ENCODE data around the gene STARD10. TPM values are rescaled to one million over a fixed set of nuclear protein-coding genes. Genes with fewer than 3 reads are reported as not detected.

The STARD10 gene
- total and polyA plus RNA-seq, 11 donors: 35.2 to 237 (median 55.2) TPM

DNA sequence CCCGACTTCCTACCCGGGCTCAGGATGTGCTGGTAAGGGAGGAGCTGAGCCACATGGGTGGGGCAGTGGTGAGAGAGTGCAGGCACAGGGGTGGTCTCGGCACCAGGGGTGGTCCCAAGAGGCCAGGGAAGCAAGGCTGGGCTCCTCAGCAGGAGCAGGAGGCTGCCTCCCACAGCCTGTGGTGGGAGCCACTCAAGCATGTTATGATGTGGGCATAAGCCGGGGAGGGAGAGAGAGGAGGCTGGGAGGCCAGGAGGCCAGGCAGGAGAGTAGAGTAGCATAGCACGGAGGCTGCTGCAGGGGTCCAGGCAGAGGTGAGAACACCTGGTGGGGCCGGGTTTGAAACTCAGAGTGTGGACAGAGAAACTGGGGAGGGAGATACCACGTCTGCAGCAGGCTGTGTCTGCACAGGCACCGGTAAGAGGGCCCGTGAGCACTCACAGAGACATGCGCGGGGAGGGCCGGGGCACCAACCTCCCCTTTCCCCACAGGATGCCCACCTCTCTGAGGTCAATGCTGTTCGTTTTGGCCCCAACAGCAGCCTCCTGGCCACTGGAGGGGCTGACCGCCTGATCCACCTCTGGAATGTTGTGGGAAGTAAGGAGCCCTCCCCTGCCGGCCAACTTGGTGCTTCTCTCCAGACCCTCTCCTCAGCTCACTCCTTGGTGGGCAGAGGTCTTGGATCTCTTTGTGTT lies 31.1 kb upstream of the STARD10 start:
- peaks cover 0 to 76% (median 8%) of the 10 kb centered on the region in 9 donors for H3K36me3 ChIP-seq
- peaks cover 5 to 47% (median 15%) of the 10 kb centered on the region in 12 donors for H3K4me1 ChIP-seq
- peak in 2 of 5 donors; percentile 18 to 55 for DNase-seq
- no peaks in the 10 kb centered on the region for H3K9me3 ChIP-seq
- intact Hi-C loops (cut with DNase I): loop anchor here in 1 of 10 donors (5.0 kb wide), 1 partner anchor 417 kb away; no protein-coding TSS in a partner anchor
- no peak for TF ChIP-seq POLR2A (IDR thresholded peaks at IDR 0.05)
- no peak for TF ChIP-seq CTCF (IDR thresholded peaks at IDR 0.05)
- H3K4me3 ChIP-seq: no peak overlapping the region
- H3K27me3 ChIP-seq: no peaks in the 10 kb centered on the region
- H3K27ac ChIP-seq: no peak overlapping the region
- WGBS, 4 donors: 77 to 82% (median 79%) methylated on average over 15 of the region's 15 CpGs
- ATAC-seq: no peak

DNA sequence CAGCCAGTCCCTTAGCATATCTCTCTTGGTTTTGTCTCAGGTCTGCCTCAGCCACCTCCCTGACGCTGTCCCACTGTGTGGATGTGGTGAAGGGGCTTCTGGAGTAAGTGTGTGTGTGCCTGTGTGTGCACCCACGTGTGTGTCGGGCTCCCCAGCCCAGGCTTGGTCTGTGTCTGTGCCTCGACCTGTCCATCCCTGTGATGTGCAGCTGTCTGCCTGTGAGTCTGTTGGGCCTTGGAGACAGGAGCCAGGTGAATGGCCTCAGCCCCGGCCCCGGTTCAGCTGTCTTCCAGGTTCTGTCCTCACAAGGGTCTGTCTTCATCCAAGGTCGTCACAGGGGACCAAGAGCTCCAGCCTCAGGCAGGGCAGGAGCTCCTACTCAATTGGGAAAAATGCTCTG lies 30.2 kb upstream of the STARD10 start:
- intact Hi-C loops (cut with DNase I): no loop called here
- WGBS, 4 donors: 80 to 85% (median 83%) methylated on average over 7 of the region's 7 CpGs
- TF ChIP-seq CTCF (IDR thresholded peaks at IDR 0.05): no peak
- ATAC-seq: no peak
- Histone ChIP-seq H3K36me3 (peaks cover 0 to 74% (median 8%) of the 10 kb centered on the region in 9 donors), H3K4me1 (peaks cover 5 to 40% (median 15%) of the 10 kb centered on the region in 12 donors), H3K9me3 (no peaks in the 10 kb centered on the region), H3K27ac (no peak overlapping the region), H3K27me3 (no peaks in the 10 kb centered on the region), H3K4me3 (no peak overlapping the region)
- peak in 1 of 5 donors; percentile 44 for DNase-seq

DNA sequence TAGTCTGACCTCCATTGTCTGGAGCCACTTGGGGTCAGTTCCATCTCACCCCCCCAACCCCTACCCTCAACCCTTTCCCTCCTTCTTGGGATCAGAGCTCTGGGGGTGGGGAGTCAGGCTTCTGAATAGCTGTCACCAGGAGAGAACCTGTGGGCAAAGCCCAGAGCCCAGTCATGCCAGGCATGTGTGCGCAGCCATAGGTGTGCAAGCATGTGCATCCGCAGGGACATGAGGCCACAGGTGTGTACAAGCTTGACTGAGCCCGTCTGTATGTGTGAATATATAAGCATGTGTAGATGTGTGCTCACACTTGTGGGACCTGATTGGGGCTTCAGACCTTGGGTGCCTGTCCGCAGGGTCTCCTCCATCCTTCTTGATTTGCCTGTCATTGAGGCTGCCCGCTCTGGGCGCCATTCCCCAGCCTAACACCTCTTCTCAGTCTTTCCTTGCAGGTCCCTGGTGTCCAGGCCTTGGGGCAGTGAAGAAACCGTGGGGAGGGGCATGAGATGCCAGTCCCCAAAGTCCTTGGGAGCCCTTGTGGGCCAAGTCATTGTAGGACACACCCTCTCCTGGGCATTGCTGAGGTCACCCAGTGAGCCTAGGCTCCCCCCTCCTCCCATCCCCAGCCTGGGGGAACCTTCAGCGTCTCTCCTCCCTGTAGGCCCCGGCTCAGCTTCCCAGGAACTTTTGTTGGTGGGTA lies 29.4 kb upstream of the STARD10 start:
- H3K4me3 ChIP-seq: no peak overlapping the region
- H3K27ac ChIP-seq: peak overlapping the region in 6 of 12 donors; percentile 22 to 79 (median 68)
- peaks cover 3 to 33% (median 14%) of the 10 kb centered on the region in 12 donors for H3K4me1 ChIP-seq
- H3K36me3 ChIP-seq: peaks cover 0 to 74% (median 13%) of the 10 kb centered on the region in 9 donors
- intact Hi-C loops (cut with DNase I): no loop called here
- WGBS, 4 donors: 89 to 94% (median 93%) methylated on average over 7 to 9 of the region's 9 CpGs
- ATAC-seq (no peak), DNase-seq (peak in 2 of 5 donors; percentile 19 to 58)
- no peaks in the 10 kb centered on the region for H3K27me3 ChIP-seq
- H3K9me3 ChIP-seq: no peaks in the 10 kb centered on the region
- no peak for TF ChIP-seq POLR2A (IDR thresholded peaks at IDR 0.05)
- no peak for TF ChIP-seq CTCF (IDR thresholded peaks at IDR 0.05)

All from heart left ventricle (tissue), 16 donors.